ENCODE measurements around the gene C9orf50. TPM values are rescaled to one million over a fixed set of nuclear protein-coding genes. Genes with fewer than 3 reads are reported as not detected.

C9orf50 gene
- total RNA-seq, 1 experiment from 2014 or later: not detected

DNA sequence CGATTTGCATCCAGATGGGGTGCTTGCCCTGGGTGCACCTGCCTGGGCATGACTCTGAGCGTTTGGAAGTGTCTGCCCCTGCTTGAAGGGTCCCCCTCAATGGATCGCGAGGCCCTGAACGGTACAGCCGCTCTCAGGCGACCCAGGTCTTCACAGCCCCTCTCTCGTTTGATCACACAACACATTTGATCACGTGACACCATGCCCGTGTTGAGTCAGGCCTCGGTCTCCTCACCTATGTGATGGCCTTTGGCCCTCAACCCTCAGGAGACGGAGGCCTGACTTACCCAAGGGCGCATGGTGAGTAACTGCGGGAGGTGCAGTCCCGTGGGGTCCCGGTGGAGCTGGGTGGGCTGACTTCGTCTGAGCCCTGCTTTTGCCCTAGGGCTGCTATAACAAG lies 24.0 kb upstream of the C9orf50 start:
- H3K18ac ChIP-seq (ENCODE audit: insufficient read length, low read depth, low read length): no peak overlapping the region
- no peak overlapping the region for H4K91ac ChIP-seq (ENCODE audit: insufficient read length, low read depth, low read length)
- H3K14ac ChIP-seq (ENCODE audit: insufficient read depth, low read length): no peak overlapping the region; the same call in 1 of the 2 replicates
- no CpG with 5 or more reads among the region's 17 CpGs for WGBS (ENCODE audit: extremely low coverage, insufficient read length, low lambda C conversion rate)
- H3T11ph ChIP-seq (ENCODE audit: low read length): no peak overlapping the region
- Mint-ChIP-seq H3K27me3 (ENCODE audit: low read depth) (no peaks in the 10 kb centered on the region; the same call in 1 of the 2 replicates), H3K27ac (no peak overlapping the region), H3K9me3 (no peaks in the 10 kb centered on the region; a peak in 2 of 5 replicates), H3K36me3 (ENCODE audit: insufficient read depth in 1 of 3, low read depth in 3 of 3) (no peaks in the 10 kb centered on the region; a peak in 2 of 7 replicates), H3K4me1 (peaks cover 7 to 17% of the 10 kb centered on the region in 2 experiments), H3K4me3 (no peak overlapping the region)
- no peak overlapping the region for H3K23ac ChIP-seq (ENCODE audit: insufficient read length, low read depth, low read length)
- H3K4ac ChIP-seq (ENCODE audit: low read depth, low read length): no peak overlapping the region
- no peak overlapping the region for H2BK15ac ChIP-seq (ENCODE audit: low read depth, low read length)
- H2AFZ ChIP-seq (ENCODE audit: low read length): no peak overlapping the region
- H3K4me2 ChIP-seq (ENCODE audit: insufficient read depth, insufficient read length, low read length): no peak overlapping the region
- no peak overlapping the region for H2BK120ac ChIP-seq (ENCODE audit: low read depth, low read length, poor library complexity, severe bottlenecking)
- no peak overlapping the region for H2BK20ac ChIP-seq (ENCODE audit: low read depth, low read length, poor library complexity, severe bottlenecking)
- H3K23me2 ChIP-seq (ENCODE audit: insufficient read length, low read depth, low read length, poor library complexity, severe bottlenecking): peaks cover 12% of the 10 kb centered on the region
- no peak overlapping the region for H4K5ac ChIP-seq (ENCODE audit: insufficient read length, low read depth, low read length)
- no peak for DNase-seq
- TF ChIP-seq, protein P1, sequence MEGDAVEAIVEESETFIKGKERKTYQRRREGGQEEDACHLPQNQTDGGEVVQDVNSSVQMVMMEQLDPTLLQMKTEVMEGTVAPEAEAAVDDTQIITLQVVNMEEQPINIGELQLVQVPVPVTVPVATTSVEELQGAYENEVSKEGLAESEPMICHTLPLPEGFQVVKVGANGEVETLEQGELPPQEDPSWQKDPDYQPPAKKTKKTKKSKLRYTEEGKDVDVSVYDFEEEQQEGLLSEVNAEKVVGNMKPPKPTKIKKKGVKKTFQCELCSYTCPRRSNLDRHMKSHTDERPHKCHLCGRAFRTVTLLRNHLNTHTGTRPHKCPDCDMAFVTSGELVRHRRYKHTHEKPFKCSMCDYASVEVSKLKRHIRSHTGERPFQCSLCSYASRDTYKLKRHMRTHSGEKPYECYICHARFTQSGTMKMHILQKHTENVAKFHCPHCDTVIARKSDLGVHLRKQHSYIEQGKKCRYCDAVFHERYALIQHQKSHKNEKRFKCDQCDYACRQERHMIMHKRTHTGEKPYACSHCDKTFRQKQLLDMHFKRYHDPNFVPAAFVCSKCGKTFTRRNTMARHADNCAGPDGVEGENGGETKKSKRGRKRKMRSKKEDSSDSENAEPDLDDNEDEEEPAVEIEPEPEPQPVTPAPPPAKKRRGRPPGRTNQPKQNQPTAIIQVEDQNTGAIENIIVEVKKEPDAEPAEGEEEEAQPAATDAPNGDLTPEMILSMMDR (conservative IDR thresholded peaks at IDR 0.05): no peak
- H3K9me3 ChIP-seq (ENCODE audit: control insufficient read depth, low read depth, low read length): no peaks in the 10 kb centered on the region
- H2AK5ac ChIP-seq (ENCODE audit: insufficient read length, low read length): no peak overlapping the region
- no peak overlapping the region for H2BK5ac ChIP-seq (ENCODE audit: insufficient read length, low read length)
- H3K9ac ChIP-seq (ENCODE audit: extremely low read depth, insufficient read length, low read length): no peak overlapping the region
- peaks cover 11% of the 10 kb centered on the region for H3K79me1 ChIP-seq (ENCODE audit: insufficient read depth, low read depth, low read length, poor library complexity, severe bottlenecking)
- no peaks in the 10 kb centered on the region for H4K20me1 ChIP-seq (ENCODE audit: control insufficient read depth, insufficient read depth, insufficient read length)
- no peaks in the 10 kb centered on the region for H3K4me1 ChIP-seq (ENCODE audit: insufficient read depth, low read length)
- no peak overlapping the region for H2BK12ac ChIP-seq (ENCODE audit: insufficient read length, low read depth, low read length)
- no peak overlapping the region for H3K27ac ChIP-seq (ENCODE audit: insufficient read length, low read depth, low read length)
- H4K8ac ChIP-seq (replicated peaks; ENCODE audit: insufficient read length, low read depth, low read length): no peak overlapping the region
- peaks cover 3% of the 10 kb centered on the region; the same call in 1 of the 2 replicates for H3K79me2 ChIP-seq (ENCODE audit: insufficient read depth, low read length)
- no peaks in the 10 kb centered on the region for H3K27me3 ChIP-seq (ENCODE audit: insufficient read depth, low read length)
- no peak overlapping the region for H3K56ac ChIP-seq (ENCODE audit: insufficient read length, low read depth, low read length)

All from H9 (cell line).